ENCODE measurements around the gene NUAK2. TPM values are rescaled to one million over a fixed set of nuclear protein-coding genes. Genes with fewer than 3 reads are reported as not detected.

NUAK2 gene
- total and polyA plus RNA-seq, 2 of the 8 experiments (the other 6 are each of a cell fraction or from before 2014, with no cell fraction given): 9.4 to 12.9 TPM

DNA sequence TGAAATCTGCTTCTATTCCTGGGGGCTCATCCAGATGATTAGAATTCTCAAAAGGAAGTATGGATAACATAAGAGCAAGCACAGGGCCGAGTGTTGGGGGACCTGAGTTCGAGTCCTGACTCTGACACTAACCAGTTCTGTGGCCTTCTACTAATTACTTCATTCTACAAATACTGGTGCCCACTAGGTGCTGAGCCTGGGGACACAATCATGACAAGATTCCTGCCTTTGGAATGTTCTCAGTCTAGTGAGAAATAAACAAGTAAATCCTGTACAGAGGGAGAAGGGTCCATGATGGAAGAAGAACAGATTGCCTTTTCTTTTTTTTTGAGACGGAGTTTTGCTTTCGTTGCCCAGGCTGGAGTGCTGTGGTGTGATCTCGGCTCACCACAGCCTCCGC is 2.2 kb upstream of the NUAK2 start:
- Histone ChIP-seq H2BK120ac (replicated peaks; ENCODE audit: low read depth, low read length) (no peak overlapping the region), H3K79me1 (ENCODE audit: low read depth, low read length) (peaks cover 10% of the 10 kb centered on the region), H4K20me1 (replicated peaks in 1 of 2; ENCODE audit: control insufficient read depth in 1 of 2, insufficient read depth in 2 of 2, low read length in 2 of 2) (peaks cover 7 to 13% of the 10 kb centered on the region in 2 experiments), H3K9ac (replicated peaks in 1 of 4; ENCODE audit: extremely low read depth in 1 of 4, low read depth in 3 of 4, low read length in 3 of 4) (no peak overlapping the region), H2AK5ac (ENCODE audit: low read depth, low read length) (no peak overlapping the region), H3K4ac (replicated peaks; ENCODE audit: insufficient read length, low read depth, low read length) (no peak overlapping the region), H3K27ac (ENCODE audit: low read depth, low read length) (no peak overlapping the region), H4K8ac (ENCODE audit: extremely low read depth, insufficient read depth, low read length) (no peak overlapping the region), H2BK5ac (ENCODE audit: low read depth, low read length) (no peak overlapping the region), H4K91ac (replicated peaks; ENCODE audit: insufficient read length, low read length) (no peak overlapping the region), H3K79me2 (ENCODE audit: control insufficient read depth in 1 of 2, insufficient read depth in 2 of 2, low read length in 2 of 2) (peaks cover 10 to 22% of the 10 kb centered on the region in 2 experiments), H3K4me2 (ENCODE audit: insufficient read depth in 1 of 2, low read depth in 2 of 2, low read length in 2 of 2) (no peak overlapping the region), H3K4me3 (ENCODE audit: extremely low read depth in 1 of 4, insufficient read depth in 2 of 4, low read depth in 3 of 4, low read length in 4 of 4) (no peak overlapping the region), H2BK12ac (ENCODE audit: low read depth, low read length) (no peak overlapping the region), H2AFZ (ENCODE audit: low read length) (no peak overlapping the region), H3K27me3 (replicated peaks in 1 of 4; ENCODE audit: control insufficient read depth in 3 of 4, extremely low read depth in 1 of 4, insufficient read depth in 3 of 4, low read length in 3 of 4) (no peaks in the 10 kb centered on the region), H2BK15ac (ENCODE audit: low read length) (0 out of 2 replicates have a peak overlapping the region, but pooled peaks have one; percentile 18), H3K4me1 (replicated peaks in 1 of 4; ENCODE audit: control insufficient read depth in 3 of 4, insufficient read depth in 4 of 4, low read length in 3 of 4) (peaks cover 10 to 25% (median 13%) of the 10 kb centered on the region in 4 experiments), H3K36me3 (ENCODE audit: control insufficient read depth in 2 of 4, insufficient read depth in 4 of 4, low read length in 3 of 4) (peaks cover 0 to 4% (median 0%) of the 10 kb centered on the region in 4 experiments; a peak in 1 of 8 replicates), H3K18ac (ENCODE audit: extremely low read depth, low read length) (no peak overlapping the region), H3K9me3 (ENCODE audit: insufficient read depth in 2 of 2, low read depth in 1 of 2, low read length in 1 of 2) (no peaks in the 10 kb centered on the region), H3K23ac (ENCODE audit: insufficient read length) (no peak overlapping the region), H3K14ac (ENCODE audit: insufficient read length) (no peak overlapping the region), H4K5ac (ENCODE audit: insufficient read length, low read depth, low read length) (no peak overlapping the region), H3K56ac (replicated peaks; ENCODE audit: insufficient read length, low read depth, low read length) (no peak overlapping the region), H3K23me2 (ENCODE audit: low read depth, low read length) (peaks cover 8% of the 10 kb centered on the region), H2BK20ac (ENCODE audit: low read length) (no peak overlapping the region)
- WGBS, 2 experiments (ENCODE audit: extremely low coverage in 1 of 2, insufficient coverage in 1 of 2, insufficient read length in 1 of 2, insufficient replicate concordance in 2 of 2, low coverage in 1 of 2, low lambda C conversion rate in 2 of 2, missing lambda C conversion rate in 1 of 2): 98% methylated on average over 5 of the region's 6 CpGs; no CpG with 5 or more reads in 1 of the 2 experiments
- FAIRE-seq: no peak
- DNase-seq (ENCODE audit: low read depth in 1 of 2, low spot score in 2 of 2): no peak
- no peak for TF ChIP-seq SP4 (IDR thresholded peaks at IDR 0.05; ENCODE audit: low read length)
- no peak for TF ChIP-seq TCF12 (IDR thresholded peaks at IDR 0.05; ENCODE audit: low read depth, low read length)
- no peak for TF ChIP-seq SP2 (IDR thresholded peaks at IDR 0.05; ENCODE audit: low read length)
- no peak for TF ChIP-seq EZH2 (IDR thresholded peaks at IDR 0.05; ENCODE audit: low read depth, low read length, severe bottlenecking)
- TF ChIP-seq, protein P1, sequence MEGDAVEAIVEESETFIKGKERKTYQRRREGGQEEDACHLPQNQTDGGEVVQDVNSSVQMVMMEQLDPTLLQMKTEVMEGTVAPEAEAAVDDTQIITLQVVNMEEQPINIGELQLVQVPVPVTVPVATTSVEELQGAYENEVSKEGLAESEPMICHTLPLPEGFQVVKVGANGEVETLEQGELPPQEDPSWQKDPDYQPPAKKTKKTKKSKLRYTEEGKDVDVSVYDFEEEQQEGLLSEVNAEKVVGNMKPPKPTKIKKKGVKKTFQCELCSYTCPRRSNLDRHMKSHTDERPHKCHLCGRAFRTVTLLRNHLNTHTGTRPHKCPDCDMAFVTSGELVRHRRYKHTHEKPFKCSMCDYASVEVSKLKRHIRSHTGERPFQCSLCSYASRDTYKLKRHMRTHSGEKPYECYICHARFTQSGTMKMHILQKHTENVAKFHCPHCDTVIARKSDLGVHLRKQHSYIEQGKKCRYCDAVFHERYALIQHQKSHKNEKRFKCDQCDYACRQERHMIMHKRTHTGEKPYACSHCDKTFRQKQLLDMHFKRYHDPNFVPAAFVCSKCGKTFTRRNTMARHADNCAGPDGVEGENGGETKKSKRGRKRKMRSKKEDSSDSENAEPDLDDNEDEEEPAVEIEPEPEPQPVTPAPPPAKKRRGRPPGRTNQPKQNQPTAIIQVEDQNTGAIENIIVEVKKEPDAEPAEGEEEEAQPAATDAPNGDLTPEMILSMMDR (IDR thresholded peaks at IDR 0.05; ENCODE audit: control extremely low read depth in 1 of 3, insufficient read depth in 1 of 3, low read depth in 1 of 3, low read length in 3 of 3): no peak
- TF ChIP-seq RXRA (IDR thresholded peaks at IDR 0.05; ENCODE audit: insufficient read depth, low read depth, low read length): no peak
- no peak for TF ChIP-seq NRF1 (IDR thresholded peaks at IDR 0.05; ENCODE audit: low read depth, low read length)
- TF ChIP-seq BCL11A (IDR thresholded peaks at IDR 0.05; ENCODE audit: low read depth in 2 of 2, low read length in 2 of 2): no peak
- TF ChIP-seq CHD2 (IDR thresholded peaks at IDR 0.05; ENCODE audit: low read length): no peak
- no peak for TF ChIP-seq FOSL1 (IDR thresholded peaks at IDR 0.05; ENCODE audit: insufficient read depth, low read depth, low read length)
- TF ChIP-seq ZNF274 (IDR thresholded peaks at IDR 0.05; ENCODE audit: borderline replicate concordance, extremely low read depth, low read length): no peak
- ChIA-PET POLR2A (ENCODE audit: partially characterized antibody) (interaction anchor here (1.5 to 11.0 kb wide), 7 partner anchors 9 to 51 kb away, joined by 3 to 134 read pairs (median 12); no protein-coding TSS in a partner anchor), CTCF (ENCODE audit: partially characterized antibody) (interaction anchor here (1.0 to 67.1 kb wide), 14 partner anchors 9 to 165 kb away, joined by 3 to 2424 read pairs (median 17); no protein-coding TSS in a partner anchor)
